ENCODE data around the gene EEIG1. TPM values are rescaled to one million over a fixed set of nuclear protein-coding genes. Genes with fewer than 3 reads are reported as not detected.

EEIG1 gene
- total and polyA plus RNA-seq, 10 of the 15 experiments (the other 5 are each of a cell fraction or from before 2014, with no cell fraction given): 1.2 to 75.9 (median 9.0) TPM

DNA sequence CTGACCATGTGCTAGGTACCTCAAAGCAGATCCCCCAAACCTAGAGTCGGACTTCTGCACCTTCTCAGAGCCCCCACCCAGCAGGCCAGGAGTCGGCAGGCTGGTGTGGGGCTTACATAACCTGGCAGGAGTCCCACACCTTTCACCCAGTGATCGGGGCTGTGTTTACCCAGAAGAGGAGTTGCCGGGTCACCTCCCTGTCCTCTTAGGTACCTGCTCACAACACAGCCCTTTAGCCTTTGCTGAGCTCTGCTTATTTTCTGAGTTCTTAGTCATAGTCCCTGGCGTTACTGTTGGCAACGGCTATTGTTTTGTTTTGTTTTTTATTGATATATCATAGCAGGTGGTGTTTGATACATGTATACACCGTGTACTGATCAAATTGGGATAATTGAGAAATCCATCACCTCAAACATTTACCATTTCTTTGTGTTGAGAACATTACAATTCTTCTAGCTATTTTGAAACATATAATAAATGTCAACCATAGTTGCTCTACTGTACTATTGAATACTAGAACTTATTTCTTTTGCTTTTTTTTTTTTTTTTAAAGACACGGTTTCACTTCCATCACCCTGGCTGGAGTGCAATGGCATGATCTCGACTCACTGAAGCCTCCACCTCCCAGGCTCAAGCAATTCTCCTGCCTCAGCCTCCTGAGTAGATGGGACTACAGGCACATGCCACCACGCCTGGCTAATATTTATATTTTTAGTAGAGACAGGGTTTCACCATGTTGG, 10.4 kb upstream of the EEIG1 start:
- no peak for FAIRE-seq
- ChIA-PET RAD21 (ENCODE audit: unreplicated experiment) (no interaction called here), POLR2A (interaction anchor here (1.0 kb wide), 1 partner anchor 186 kb away, joined by 3 read pairs; no protein-coding TSS in a partner anchor), SMC1A (ENCODE audit: uncharacterized antibody, unreplicated experiment) (interaction anchor here (1.2 kb wide), 1 partner anchor 12 kb away, joined by 3 read pairs; no protein-coding TSS in a partner anchor), CTCF (interaction anchor here (1.0 kb wide), 2 partner anchors 44 to 128 kb away, joined by 3 read pairs; no protein-coding TSS in a partner anchor)
- H3K27me3 ChIP-seq (replicated peaks in 1 of 2; ENCODE audit: control insufficient read depth in 2 of 2, insufficient read depth in 2 of 2, low read length in 1 of 2): no peaks in the 10 kb centered on the region
- no peak overlapping the region for H2AFZ ChIP-seq (ENCODE audit: control insufficient read depth, low read depth, low read length)
- H3K9me3 ChIP-seq (replicated peaks; ENCODE audit: control insufficient read depth, insufficient read depth, low read length): no peaks in the 10 kb centered on the region
- H3K9ac ChIP-seq (ENCODE audit: control insufficient read depth, insufficient read depth, low read length): no peak overlapping the region
- H3K4me3 ChIP-seq: no peak overlapping the region
- DNase-seq (ENCODE audit: low read depth, low spot score): no peak
- peak; percentile 63 for ATAC-seq
- no peak overlapping the region for H3K4me2 ChIP-seq (ENCODE audit: control insufficient read depth, insufficient read depth)
- in situ Hi-C loops (cut with MboI): no loop called here
- BruUV-seq (replicated peaks): no TSS peak
- intact Hi-C loops (cut with micrococcal nuclease; ENCODE audit: unreplicated experiment): no loop called here
- no peaks in the 10 kb centered on the region for H3K79me2 ChIP-seq (ENCODE audit: control insufficient read depth, insufficient read depth, low read length)
- H3K4me1 ChIP-seq (ENCODE audit: control insufficient read depth, insufficient read depth, low read length): peaks cover 18% of the 10 kb centered on the region
- H3K36me3 ChIP-seq (ENCODE audit: control insufficient read depth in 2 of 2, insufficient read depth in 2 of 2, low read length in 1 of 2): no peaks in the 10 kb centered on the region
- TF ChIP-seq NFYA (IDR thresholded peaks at IDR 0.05; ENCODE audit: borderline replicate concordance, low read depth, low read length) (no peak), ZNF384 (IDR thresholded peaks at IDR 0.05; ENCODE audit: borderline replicate concordance, low read depth, low read length) (peak; percentile 47; the same call in 1 of the 2 replicates), BRCA1 (IDR thresholded peaks at IDR 0.05; ENCODE audit: low read depth, low read length) (no peak), SMAD1 (IDR thresholded peaks at IDR 0.05; ENCODE audit: low read depth, partially characterized antibody) (no peak)
- TF ChIP-seq, protein P1, sequence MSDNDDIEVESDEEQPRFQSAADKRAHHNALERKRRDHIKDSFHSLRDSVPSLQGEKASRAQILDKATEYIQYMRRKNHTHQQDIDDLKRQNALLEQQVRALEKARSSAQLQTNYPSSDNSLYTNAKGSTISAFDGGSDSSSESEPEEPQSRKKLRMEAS (IDR thresholded peaks at IDR 0.05; ENCODE audit: low read depth, low read length): no peak
- no peaks in the 10 kb centered on the region for H4K20me1 ChIP-seq (ENCODE audit: control insufficient read depth, insufficient read depth)
- 46% methylated on average over 10 of the region's 10 CpGs for WGBS (ENCODE audit: insufficient coverage, insufficient replicate concordance, low lambda C conversion rate, missing lambda C conversion rate)
- H3K27ac ChIP-seq (ENCODE audit: control insufficient read depth, insufficient read depth): no peak overlapping the region

DNA sequence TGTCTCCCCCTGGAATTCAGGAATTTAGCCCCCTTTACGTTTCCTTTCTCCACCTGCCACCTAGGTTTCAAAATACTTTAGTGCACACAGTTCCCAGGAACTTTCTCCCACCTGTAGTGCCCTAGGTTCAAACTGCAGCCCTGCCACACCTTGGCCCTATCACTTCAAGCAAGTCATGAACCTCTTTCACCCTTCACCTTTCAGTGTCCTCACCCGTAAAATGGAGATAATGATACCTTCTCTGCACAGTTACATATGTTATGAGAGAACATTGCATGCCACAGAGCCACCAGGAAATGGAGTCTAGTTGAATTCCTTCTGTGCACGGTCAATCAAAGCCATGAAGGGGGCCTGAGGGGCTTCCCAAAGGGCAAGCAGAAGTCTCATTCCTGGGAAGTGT, 9.8 kb upstream of the EEIG1 start:
- H3K9ac ChIP-seq (ENCODE audit: control insufficient read depth, insufficient read depth, low read length): no peak overlapping the region

More for the DNA sequence above, 9.8 kb upstream of the EEIG1 start:
- TF ChIP-seq, protein P2, sequence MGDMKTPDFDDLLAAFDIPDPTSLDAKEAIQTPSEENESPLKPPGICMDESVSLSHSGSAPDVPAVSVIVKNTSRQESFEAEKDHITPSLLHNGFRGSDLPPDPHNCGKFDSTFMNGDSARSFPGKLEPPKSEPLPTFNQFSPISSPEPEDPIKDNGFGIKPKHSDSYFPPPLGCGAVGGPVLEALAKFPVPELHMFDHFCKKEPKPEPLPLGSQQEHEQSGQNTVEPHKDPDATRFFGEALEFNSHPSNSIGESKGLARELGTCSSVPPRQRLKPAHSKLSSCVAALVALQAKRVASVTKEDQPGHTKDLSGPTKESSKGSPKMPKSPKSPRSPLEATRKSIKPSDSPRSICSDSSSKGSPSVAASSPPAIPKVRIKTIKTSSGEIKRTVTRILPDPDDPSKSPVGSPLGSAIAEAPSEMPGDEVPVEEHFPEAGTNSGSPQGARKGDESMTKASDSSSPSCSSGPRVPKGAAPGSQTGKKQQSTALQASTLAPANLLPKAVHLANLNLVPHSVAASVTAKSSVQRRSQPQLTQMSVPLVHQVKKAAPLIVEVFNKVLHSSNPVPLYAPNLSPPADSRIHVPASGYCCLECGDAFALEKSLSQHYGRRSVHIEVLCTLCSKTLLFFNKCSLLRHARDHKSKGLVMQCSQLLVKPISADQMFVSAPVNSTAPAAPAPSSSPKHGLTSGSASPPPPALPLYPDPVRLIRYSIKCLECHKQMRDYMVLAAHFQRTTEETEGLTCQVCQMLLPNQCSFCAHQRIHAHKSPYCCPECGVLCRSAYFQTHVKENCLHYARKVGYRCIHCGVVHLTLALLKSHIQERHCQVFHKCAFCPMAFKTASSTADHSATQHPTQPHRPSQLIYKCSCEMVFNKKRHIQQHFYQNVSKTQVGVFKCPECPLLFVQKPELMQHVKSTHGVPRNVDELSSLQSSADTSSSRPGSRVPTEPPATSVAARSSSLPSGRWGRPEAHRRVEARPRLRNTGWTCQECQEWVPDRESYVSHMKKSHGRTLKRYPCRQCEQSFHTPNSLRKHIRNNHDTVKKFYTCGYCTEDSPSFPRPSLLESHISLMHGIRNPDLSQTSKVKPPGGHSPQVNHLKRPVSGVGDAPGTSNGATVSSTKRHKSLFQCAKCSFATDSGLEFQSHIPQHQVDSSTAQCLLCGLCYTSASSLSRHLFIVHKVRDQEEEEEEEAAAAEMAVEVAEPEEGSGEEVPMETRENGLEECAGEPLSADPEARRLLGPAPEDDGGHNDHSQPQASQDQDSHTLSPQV (IDR thresholded peaks at IDR 0.05): no peak
- no peak for TF ChIP-seq CREM (IDR thresholded peaks at IDR 0.05; ENCODE audit: low read depth)
- TF ChIP-seq POLR2AphosphoS2 (IDR thresholded peaks at IDR 0.05; ENCODE audit: low read depth, low read length): no peak
- no peak for TF ChIP-seq RELA (IDR thresholded peaks at IDR 0.05; ENCODE audit: borderline replicate concordance, partially characterized antibody)
- ATAC-seq (no peak), FAIRE-seq (no peak), DNase-seq (ENCODE audit: low read depth, low spot score) (no peak)
- no peaks in the 10 kb centered on the region for H3K9me3 ChIP-seq (replicated peaks; ENCODE audit: control insufficient read depth, insufficient read depth, low read length)
- ChIA-PET SMC1A (ENCODE audit: uncharacterized antibody, unreplicated experiment) (interaction anchor here (1.2 kb wide), 1 partner anchor 13 kb away, joined by 3 read pairs; no protein-coding TSS in a partner anchor), CTCF (no interaction called here), RAD21 (ENCODE audit: unreplicated experiment) (no interaction called here), POLR2A (interaction anchor here (1.0 kb wide), 1 partner anchor 185 kb away, joined by 3 read pairs; no protein-coding TSS in a partner anchor)
- WGBS (ENCODE audit: insufficient coverage, insufficient replicate concordance, low lambda C conversion rate, missing lambda C conversion rate): 71% methylated on average over 3 of the region's 3 CpGs
- H2AFZ ChIP-seq (ENCODE audit: control insufficient read depth, low read depth, low read length): 0 out of 2 replicates have a peak overlapping the region, but pooled peaks have one; percentile 2
- intact Hi-C loops (cut with micrococcal nuclease; ENCODE audit: unreplicated experiment): no loop called here
- in situ Hi-C loops (cut with MboI): no loop called here
- H3K4me2 ChIP-seq (ENCODE audit: control insufficient read depth, insufficient read depth): no peak overlapping the region
- peaks cover 18% of the 10 kb centered on the region for H3K4me1 ChIP-seq (ENCODE audit: control insufficient read depth, insufficient read depth, low read length)
- no peaks in the 10 kb centered on the region for H3K36me3 ChIP-seq (ENCODE audit: control insufficient read depth in 2 of 2, insufficient read depth in 2 of 2, low read length in 1 of 2)
- H3K4me3 ChIP-seq: no peak overlapping the region
- no peak overlapping the region for H3K27ac ChIP-seq (ENCODE audit: control insufficient read depth, insufficient read depth)
- BruUV-seq (replicated peaks): no TSS peak
- no peaks in the 10 kb centered on the region for H3K27me3 ChIP-seq (replicated peaks in 1 of 2; ENCODE audit: control insufficient read depth in 2 of 2, insufficient read depth in 2 of 2, low read length in 1 of 2)
- H4K20me1 ChIP-seq (ENCODE audit: control insufficient read depth, insufficient read depth): no peaks in the 10 kb centered on the region
- H3K79me2 ChIP-seq (ENCODE audit: control insufficient read depth, insufficient read depth, low read length): no peaks in the 10 kb centered on the region
